ENCODE measurements around the gene ABTB2. TPM values are rescaled to one million over a fixed set of nuclear protein-coding genes. Genes with fewer than 3 reads are reported as not detected.

Gene ABTB2
- polyA plus RNA-seq, 2 of the 4 experiments (the other 2 are of a cell fraction) = 8.9 to 15.4 TPM

DNA sequence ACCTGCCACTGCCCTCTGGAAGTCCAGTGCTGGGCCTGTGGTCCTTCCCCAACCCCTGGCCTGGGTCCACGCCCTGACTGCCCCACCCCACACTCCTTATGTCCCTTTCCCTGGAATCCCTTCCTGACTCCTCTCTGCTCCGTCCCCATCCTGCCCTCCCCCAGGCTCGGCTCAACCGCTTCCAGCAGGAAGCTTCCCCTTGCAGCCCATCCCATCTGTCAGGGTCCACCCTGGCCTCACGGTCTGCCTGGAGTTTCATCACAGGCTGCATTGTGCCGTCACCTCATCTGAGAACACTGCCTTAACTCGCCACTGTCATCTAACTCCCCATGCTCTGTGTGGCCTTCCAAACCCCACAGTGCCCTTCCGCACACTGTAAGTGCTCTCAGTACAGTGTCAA lies 188.1 kb downstream of the ABTB2 start:
- Histone ChIP-seq H3K9me3 (no peaks in the 10 kb centered on the region), H3K4me3 (no peak overlapping the region), H3K4me2 (no peak overlapping the region), H3K27ac (no peak overlapping the region), H3K4me1 (peaks cover 8% of the 10 kb centered on the region)
- DNase-seq (ENCODE audit: low read depth in 1 of 2, low spot score in 1 of 2) (no peak), FAIRE-seq (no peak), ATAC-seq (no peak)
- ChIA-PET POLR2A (no interaction called here), CTCF (interaction anchor here (0.8 kb wide), 1 partner anchor 188 kb away, joined by 4 read pairs; the partner anchor contains the start of gene ABTB2)
- 95% methylated on average over 8 of the region's 8 CpGs for WGBS (ENCODE audit: missing lambda C conversion rate)
- TF ChIP-seq POLR2AphosphoS2 (conservative IDR thresholded peaks at IDR 0.05; ENCODE audit: low read length) (no peak), CBX8 (IDR thresholded peaks at IDR 0.05) (no peak), MYC (IDR thresholded peaks at IDR 0.05; ENCODE audit: borderline replicate concordance, low read length) (no peak), HES2 (IDR thresholded peaks at IDR 0.05) (no peak), ATOH8 (CRISPR knock-in tag; IDR thresholded peaks at IDR 0.05; ENCODE audit: low read depth) (no peak)

DNA sequence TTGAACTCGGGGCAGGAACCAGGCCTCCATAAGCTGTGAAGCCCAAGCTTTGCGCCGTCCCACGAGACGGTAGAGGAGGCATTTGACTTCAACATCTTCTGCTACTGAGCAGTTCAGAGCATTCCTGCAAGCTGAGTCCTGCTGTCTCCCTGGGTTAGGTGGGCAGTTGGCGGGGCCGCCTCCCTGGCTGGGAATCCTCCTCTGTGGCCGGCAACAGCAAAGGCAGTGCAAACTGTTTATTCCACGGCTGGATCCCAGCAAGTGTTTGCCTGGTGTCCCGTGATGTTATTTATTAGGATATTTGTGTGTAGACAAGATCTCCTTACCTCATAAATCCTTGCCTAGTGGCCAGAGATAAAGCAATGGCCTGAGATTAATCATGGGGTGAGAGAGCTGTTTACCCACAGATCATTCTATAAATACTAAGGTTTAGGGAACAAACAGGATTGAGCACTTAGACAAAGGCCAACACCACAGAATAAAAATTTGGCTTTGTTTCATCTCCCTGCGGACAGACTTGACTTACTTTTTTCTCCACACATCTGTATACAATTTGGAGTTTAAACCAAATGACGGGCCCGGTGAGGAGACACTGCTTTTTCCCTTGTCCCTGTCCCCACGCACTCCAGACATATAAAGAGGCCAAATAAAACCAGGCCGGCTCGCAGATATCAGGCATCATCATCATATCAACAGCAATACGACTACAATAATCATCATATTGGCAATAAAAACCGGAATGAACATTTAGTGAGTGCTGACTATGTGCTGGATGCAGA lies 189.0 kb downstream of the ABTB2 start:
- Histone ChIP-seq H3K9me3 (no peaks in the 10 kb centered on the region), H3K4me2 (no peak overlapping the region), H3K27ac (no peak overlapping the region), H3K4me3 (no peak overlapping the region), H3K4me1 (peaks cover 2% of the 10 kb centered on the region)
- FAIRE-seq (no peak), ATAC-seq (no peak), DNase-seq (ENCODE audit: low read depth in 1 of 2, low spot score in 1 of 2) (no peak)
- TF ChIP-seq NR3C1 (IDR thresholded peaks at IDR 0.05) (no peak), FOSL2 (IDR thresholded peaks at IDR 0.05) (no peak), FOSL2 (CRISPR knock-in tag; IDR thresholded peaks at IDR 0.05) (no peak), JUNB (IDR thresholded peaks at IDR 0.05) (no peak), TFCP2L1 (CRISPR knock-in tag; IDR thresholded peaks at IDR 0.05) (no peak), RCOR1 (IDR thresholded peaks at IDR 0.05; ENCODE audit: low read depth, low read length) (no peak), ATOH8 (CRISPR knock-in tag; IDR thresholded peaks at IDR 0.05; ENCODE audit: low read depth) (no peak), CHD2 (IDR thresholded peaks at IDR 0.05; ENCODE audit: low read length, partially characterized antibody) (no peak), HES2 (IDR thresholded peaks at IDR 0.05) (no peak), BHLHE40 (IDR thresholded peaks at IDR 0.05; ENCODE audit: low read depth, low read length) (no peak), KDM1A (IDR thresholded peaks at IDR 0.05; ENCODE audit: low read depth) (no peak), KDM5A (IDR thresholded peaks at IDR 0.05) (no peak), EHF (CRISPR knock-in tag; IDR thresholded peaks at IDR 0.05) (no peak), ZC3H11A (IDR thresholded peaks at IDR 0.05) (no peak)
- TF ChIP-seq, protein P1, sequence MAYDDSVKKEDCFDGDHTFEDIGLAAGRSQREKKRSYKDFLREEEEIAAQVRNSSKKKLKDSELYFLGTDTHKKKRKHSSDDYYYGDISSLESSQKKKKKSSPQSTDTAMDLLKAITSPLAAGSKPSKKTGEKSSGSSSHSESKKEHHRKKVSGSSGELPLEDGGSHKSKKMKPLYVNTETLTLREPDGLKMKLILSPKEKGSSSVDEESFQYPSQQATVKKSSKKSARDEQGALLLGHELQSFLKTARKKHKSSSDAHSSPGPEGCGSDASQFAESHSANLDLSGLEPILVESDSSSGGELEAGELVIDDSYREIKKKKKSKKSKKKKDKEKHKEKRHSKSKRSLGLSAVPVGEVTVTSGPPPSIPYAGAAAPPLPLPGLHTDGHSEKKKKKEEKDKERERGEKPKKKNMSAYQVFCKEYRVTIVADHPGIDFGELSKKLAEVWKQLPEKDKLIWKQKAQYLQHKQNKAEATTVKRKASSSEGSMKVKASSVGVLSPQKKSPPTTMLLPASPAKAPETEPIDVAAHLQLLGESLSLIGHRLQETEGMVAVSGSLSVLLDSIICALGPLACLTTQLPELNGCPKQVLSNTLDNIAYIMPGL (CRISPR knock-in tag; IDR thresholded peaks at IDR 0.05; ENCODE audit: borderline replicate concordance) = no peak
- WGBS (ENCODE audit: missing lambda C conversion rate) = 80% methylated on average over 18 of the region's 18 CpGs
- ChIA-PET POLR2A (no interaction called here), CTCF (interaction anchor here (0.8 to 3.6 kb wide), 6 partner anchors 106 to 311 kb away, joined by 4 to 10 read pairs (median 7); partner anchors contain the start of gene ABTB2)

GRCh38 chr11:34167961-34168360 lies 189.8 kb downstream of the ABTB2 start:
- WGBS (ENCODE audit: missing lambda C conversion rate) = 87% methylated on average over 9 of the region's 9 CpGs
- no peak overlapping the region for H3K4me3 ChIP-seq
- ATAC-seq (no peak), FAIRE-seq (no peak), DNase-seq (ENCODE audit: low read depth in 1 of 2, low spot score in 1 of 2) (no peak)
- no peak overlapping the region for H3K4me2 ChIP-seq
- no peak overlapping the region for H3K27ac ChIP-seq
- H3K4me1 ChIP-seq = no peaks in the 10 kb centered on the region
- no peaks in the 10 kb centered on the region for H3K9me3 ChIP-seq
- no peak for TF ChIP-seq HOXA7 (CRISPR knock-in tag; IDR thresholded peaks at IDR 0.05)
- TF ChIP-seq KDM1A (IDR thresholded peaks at IDR 0.05; ENCODE audit: low read depth) = no peak
- TF ChIP-seq, protein P1 (CRISPR knock-in tag; IDR thresholded peaks at IDR 0.05; ENCODE audit: borderline replicate concordance) = no peak
- TF ChIP-seq MAZ (IDR thresholded peaks at IDR 0.05; ENCODE audit: borderline replicate concordance, low read depth, low read length) = no peak
- no peak for TF ChIP-seq NPAS2 (CRISPR knock-in tag; IDR thresholded peaks at IDR 0.05; ENCODE audit: borderline replicate concordance)
- no peak for TF ChIP-seq RARB (CRISPR knock-in tag; IDR thresholded peaks at IDR 0.05)
- no peak for TF ChIP-seq POLR2A (IDR thresholded peaks at IDR 0.05; ENCODE audit: low read length)
- TF ChIP-seq CHD2 (IDR thresholded peaks at IDR 0.05; ENCODE audit: low read length, partially characterized antibody) = no peak
- TF ChIP-seq FOSL2 (IDR thresholded peaks at IDR 0.05) = no peak
- no peak for TF ChIP-seq FOSL2 (CRISPR knock-in tag; IDR thresholded peaks at IDR 0.05)
- ChIA-PET CTCF (interaction anchor here (0.9 to 3.6 kb wide), 6 partner anchors 17 to 310 kb away, joined by 3 to 10 read pairs (median 7); partner anchors contain the start of gene ABTB2), POLR2A (no interaction called here)

Data from A549 (cell line).